HG02884 (cell line): ENCODE data around the gene PPM1H.

Experiments
- ATAC-seq: cut with Tn5 transposase; IDR thresholded peaks from one replicate; pipeline ENCODE4 v1.9.1; 2021; ENCODE audit warnings: mild to moderate bottlenecking, moderate library complexity; ENCODE audit not compliant: unreplicated experiment

PPM1H gene

GRCh38 chr12:62658910-62659309 lies 276.0 kb downstream of the PPM1H start:
- ATAC-seq = no peak

- no peak for ATAC-seq
Measured at GRCh38 chr12:62657363-62657632, 277.7 kb downstream of the PPM1H start.

GRCh38 chr12:62656591-62657362 lies 278.2 kb downstream of the PPM1H start:
- no peak for ATAC-seq

DNA sequence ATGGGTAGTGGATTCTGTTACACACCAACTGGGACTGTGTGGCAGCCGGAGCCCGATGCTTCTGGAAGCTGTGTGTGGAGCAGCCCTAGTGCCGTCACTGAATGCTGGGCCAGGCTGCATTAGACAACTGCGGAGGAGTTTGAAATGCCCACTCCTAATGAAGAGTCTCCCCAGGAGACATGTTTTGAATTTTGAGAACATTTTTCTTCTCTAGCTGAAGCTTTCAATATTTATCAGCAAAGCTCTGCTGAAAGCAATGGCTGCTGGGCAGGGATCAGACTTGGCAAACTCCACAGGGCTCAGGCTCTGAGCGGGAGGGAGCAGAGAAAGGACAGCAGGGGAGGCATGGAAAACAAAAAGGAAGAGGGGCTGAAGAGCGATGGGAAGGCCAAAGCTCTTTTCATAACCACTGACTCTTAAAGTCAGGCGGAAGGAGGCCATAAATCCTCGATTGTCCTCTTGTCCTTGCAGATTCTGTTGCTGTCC lies 279.2 kb downstream of the PPM1H start:
- no peak for ATAC-seq

DNA sequence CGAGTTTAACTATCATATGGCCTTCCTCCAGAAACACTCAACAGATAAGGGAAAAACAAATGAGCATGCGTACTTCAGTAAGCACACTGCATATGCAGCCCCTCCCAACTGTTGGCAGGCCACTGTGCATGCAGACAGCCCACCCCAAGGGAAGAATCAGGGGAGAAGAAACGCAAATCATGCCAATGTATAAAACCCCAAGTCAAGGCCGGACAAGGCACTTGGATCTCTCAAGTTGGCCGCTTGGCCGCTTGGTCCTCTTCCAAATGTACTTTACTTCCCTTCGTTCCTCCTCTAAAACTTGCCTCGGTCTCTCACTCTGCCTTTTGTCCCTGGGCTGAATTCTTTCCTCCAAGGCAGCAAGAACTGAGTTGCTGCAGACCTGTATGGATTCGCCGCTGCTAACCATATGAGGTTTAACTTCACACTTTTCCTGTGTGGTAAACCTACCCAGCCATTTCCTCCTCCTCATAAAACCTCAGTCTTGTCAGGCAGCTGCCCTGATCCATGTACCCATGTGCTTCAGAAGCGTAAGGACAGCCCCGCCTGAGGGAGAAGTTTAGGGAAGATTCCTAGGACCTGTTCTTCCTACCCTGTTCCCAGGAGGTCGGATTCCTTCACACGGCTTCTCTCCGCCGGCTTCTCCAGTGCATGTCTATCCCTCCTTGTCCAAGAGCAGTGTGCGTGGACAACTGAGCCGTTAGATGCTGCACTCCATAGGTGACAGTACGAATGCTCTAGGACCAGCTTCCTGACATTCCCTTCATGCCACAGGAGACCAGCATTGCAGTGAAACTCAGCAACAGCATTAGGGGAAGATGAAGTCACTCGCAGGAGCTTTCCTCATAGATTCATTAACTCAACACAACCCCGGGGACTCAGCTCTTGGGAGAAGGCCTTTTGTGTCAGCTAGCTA lies 280.4 kb downstream of the PPM1H start:
- ATAC-seq = no peak

DNA sequence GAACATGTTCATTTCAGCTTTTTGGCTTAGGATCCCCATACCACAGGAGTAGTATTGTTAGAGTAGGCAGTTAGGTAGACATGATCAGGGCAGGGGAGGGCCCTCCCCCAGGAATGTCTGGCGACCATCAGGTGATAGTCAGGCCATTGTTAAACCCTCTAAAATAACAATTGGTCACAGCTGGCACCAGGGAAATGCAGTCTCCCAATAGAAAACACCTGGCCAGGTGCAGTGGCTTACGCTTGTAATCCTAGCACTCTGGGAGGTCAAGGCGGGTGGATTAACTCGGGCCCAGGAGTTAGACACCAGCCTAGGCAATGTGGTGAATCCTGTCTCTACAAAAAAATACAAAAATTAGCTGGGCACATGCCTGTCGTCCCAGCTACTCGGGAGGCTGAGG lies 281.2 kb downstream of the PPM1H start:
- ATAC-seq = no peak

- ATAC-seq = no peak
Measured at GRCh38 chr12:62653304-62653703, 281.6 kb downstream of the PPM1H start.

DNA sequence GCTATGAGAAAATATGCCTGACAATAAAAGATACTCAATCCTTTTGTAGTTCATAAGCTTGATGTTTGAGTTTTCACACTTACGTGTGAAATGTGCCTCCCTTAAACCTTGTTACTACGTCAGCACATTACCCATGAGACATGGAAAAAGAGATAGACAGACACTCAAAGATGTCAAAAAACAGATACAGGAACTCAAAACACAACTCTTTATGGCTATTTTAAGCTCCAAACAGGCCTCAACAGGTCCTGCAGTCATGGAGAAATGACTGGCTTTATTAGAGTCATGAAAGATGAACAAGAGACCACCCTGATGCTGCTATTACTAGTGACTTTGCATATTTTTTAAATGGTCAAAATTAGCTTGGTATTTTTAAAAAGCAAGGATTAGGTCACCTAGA lies 283.8 kb downstream of the PPM1H start:
- ATAC-seq = no peak

DNA sequence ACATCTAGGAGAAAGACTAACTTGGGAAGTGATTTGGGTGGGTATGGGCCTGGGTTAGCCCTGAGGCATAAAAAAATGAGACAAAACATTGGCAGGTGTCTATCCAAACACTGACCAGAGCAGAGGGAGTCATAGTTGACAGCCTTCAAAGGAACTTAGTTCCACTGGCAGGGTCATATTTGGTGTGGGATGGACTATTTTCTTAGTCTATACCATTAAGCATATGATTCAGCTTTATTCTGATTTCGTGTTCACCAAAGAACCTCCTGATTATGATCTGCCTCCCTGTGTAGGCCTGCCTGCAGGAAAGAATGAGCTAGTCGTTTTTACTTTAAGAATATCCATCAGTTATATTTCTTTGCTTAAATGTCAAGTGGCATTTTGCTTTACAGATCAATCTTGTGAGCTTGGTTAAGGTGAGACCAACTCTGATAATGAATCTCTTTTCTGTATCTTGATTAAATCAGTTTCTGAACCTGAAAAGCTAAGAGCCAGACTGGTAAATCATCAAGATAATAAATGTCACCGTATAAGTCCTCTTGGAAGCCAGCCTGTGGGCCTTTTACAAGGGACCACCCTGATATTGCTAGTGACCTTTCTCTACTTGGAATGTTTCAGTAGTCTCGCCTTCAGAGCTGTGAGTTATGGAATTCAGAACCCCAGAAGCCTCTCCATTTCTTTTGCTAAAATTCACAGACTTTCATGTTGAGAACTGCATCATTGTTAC lies 285.4 kb downstream of the PPM1H start:
- no peak for ATAC-seq

DNA sequence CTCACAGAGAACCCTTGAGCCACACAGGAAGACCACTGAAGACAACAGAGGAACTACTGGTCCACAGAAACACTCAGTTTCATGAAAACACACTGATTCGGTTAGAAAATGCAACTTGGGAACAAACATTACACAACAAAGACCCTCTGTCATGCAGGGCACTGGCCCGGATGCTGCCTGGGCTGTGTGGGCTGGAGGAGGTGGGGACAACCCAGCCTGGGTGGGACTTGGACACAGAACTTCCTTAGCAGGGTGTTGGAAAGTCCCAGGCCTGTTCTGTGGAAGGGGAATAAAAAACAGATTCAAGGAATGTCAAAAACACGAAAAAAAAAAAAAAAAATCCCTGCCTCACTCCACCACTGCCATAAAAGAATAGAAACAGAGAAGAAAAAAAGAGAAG lies 287.4 kb downstream of the PPM1H start:
- ATAC-seq = no peak

GRCh38 chr12:62646566-62646965 lies 288.4 kb downstream of the PPM1H start:
- no peak for ATAC-seq

DNA sequence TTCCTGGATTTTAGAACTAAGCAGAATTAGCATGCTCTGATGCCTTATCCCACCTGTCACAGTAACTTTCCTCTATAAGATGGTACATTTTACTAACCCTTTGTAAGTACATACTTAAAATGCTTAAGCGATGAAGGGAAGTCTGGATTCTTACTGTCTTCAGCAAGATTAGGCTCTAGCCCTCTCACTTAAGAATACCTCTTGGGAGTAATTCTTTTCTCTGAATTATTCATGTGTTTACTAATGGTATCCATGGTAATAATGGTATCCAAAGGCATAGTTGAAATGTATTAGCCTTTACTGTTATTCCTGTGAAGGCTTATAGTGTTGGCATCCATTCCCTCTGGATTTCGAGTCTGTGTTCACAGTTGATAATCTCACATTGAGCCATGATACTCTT lies 291.5 kb downstream of the PPM1H start:
- ATAC-seq = no peak

GRCh38 chr12:62642486-62642885 lies 292.5 kb downstream of the PPM1H start:
- no peak for ATAC-seq

GRCh38 chr12:62640910-62641448 lies 294.0 kb downstream of the PPM1H start:
- peak; percentile 94 for ATAC-seq

DNA sequence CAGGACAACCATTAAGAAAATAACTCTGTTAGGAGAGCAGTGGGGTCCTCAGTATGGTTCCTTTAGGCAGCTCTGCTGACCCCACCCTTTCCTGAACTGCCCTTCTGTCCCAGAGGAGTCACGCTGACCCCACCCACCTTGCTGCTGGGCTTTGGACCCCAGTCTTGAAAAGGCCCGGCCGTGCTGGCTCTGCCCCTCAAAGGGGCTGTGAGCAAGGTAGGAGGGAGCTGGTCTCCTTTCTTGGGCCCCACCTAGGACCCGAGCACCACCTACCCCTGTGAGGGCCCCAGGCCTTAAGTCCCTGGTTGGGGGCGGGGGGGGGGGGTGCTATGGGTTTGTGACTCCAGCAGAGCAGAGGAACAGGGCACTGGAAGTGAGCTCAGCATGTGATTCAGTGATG lies 297.3 kb downstream of the PPM1H start:
- ATAC-seq = no peak

DNA sequence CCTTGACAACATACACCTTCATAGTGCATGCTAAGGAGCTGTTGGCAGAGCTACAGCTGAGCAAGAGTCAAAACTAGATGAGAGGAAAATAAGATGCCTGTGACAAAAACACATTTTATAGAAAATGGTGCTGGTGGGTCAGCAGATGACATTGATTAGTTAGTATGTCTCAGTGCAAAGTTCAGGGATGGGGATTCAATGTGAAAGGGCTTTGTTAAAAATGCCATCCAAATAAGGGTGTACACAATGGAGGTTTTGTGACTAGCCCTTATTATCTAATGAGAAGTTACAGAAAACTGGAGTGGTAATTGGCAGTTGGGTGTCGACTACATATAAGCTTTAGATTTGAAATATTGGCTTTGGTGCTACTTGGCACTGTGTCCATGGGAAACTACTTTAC lies 299.3 kb downstream of the PPM1H start:
- no peak for ATAC-seq

DNA sequence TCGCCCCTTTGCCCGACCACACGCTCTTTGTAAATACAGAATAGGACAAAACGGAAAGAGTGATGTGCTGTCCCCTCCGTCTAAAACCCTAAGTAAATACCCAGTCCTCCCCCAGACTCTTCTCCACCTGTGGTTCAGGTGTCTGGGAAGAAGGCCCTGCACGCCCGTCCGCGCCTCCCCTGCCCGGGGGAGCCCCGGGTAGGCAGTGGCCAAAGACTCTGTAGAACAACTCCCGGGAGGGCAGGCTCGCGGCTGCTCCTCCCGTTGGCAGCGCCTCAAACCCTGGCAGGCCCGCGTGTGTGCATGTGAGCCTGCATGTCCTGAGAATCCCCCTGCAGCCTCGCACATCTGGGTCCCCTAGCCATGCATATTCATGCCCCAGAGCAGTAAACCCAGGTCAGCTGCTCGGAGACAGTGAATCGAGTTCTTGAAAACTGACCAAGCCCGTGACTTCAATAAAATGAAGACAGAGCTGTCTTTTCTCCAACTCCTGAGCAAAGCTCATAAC lies 302.5 kb downstream of the PPM1H start:
- peak; percentile 32 for ATAC-seq

GRCh38 chr12:62631471-62632410 lies 303.2 kb downstream of the PPM1H start:
- peak; percentile 72 for ATAC-seq

DNA sequence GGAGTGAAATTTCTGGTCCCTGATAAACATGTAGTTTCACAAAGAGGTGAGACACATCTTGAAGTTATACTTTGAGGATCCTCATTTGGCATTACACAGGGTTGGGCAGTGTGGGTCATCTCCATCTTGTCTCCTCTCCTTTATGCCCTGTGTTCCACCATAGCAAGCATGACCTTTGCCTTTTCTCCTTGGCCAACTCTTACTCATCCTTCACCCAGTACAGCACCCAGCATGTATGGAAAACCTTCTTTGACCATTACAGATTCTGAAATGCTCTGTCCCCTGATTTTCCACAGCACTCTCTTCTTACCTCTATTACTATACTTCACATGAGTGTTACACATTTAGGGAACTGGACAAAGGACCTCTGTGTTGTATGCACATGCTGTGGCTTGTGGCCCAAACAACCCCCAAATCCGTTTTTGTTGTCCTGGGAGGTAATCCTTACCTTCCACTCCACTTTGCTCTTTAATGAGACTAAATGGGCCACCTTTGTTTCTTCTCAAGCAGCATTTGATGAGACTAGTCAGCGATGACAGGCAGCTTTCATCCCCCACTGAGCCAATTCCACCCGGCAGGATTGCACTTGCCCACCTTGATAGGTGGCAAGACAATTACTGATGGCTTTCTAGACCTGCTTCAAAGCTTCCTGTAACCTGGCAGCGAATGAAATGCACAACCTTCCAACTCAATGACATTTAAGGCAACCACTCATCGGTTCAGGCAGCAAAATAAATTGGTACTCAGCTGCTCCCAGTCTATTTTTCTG lies 304.8 kb downstream of the PPM1H start:
- no peak for ATAC-seq
